ENCODE data around the gene FALEC. TPM values are rescaled to one million over a fixed set of nuclear protein-coding genes. Genes with fewer than 3 reads are reported as not detected.
A peak's percentile ranks its signal among the peaks of the same experiment; 100 is the strongest.

The FALEC gene
- total and polyA plus RNA-seq, 2 experiments from 2014 or later: 1.7 TPM; not detected in 1

DNA sequence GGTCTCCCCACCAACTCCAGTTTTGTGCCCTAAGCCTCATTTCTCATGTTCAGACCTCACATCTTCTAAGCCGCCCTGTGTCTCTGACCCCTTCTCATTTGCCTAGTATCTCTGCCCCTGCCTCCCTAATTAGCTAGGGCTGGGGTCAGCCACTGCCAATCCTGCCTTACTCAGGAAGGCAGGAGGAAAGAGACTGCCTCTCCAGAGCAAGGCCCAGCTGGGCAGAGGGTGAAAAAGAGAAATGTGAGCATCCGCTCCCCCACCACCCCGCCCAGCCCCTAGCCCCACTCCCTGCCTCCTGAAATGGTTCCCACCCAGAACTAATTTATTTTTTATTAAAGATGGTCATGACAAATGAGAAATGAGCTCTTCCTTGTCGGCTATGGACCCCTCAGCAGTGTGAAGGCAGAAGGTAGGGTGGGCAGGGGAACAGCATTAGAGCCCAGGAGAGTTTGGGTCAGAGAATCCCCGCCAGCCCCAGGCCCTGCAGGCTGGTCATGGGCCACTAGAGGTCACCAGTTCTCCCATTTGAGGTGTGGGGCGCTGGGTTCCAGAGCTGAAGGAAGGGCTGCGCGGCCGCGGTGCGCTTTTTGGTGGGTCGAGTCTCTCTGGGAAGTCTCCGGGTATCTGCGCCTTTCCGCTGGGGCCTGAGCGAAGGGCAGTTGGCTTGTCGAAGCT lies 45.2 kb downstream of the FALEC start:
- H3K27ac ChIP-seq (ENCODE audit: low read depth): peak overlapping the region; percentile 100
- H2AFZ ChIP-seq: no peak overlapping the region
- peaks cover 20% of the 10 kb centered on the region for H3K79me2 ChIP-seq (replicated peaks; ENCODE audit: insufficient read depth)
- Mint-ChIP-seq H3K36me3 (ENCODE audit: low read depth) (no peaks in the 10 kb centered on the region), H3K4me3 (peak overlapping the region; percentile 86), H3K27ac (peak overlapping the region; percentile 97), H3K27me3 (ENCODE audit: insufficient read depth, low read depth, poor library complexity) (peaks cover 22% of the 10 kb centered on the region), H3K9me3 (no peaks in the 10 kb centered on the region), H3K4me1 (peaks cover 43% of the 10 kb centered on the region)
- H3K4me2 ChIP-seq: peak overlapping the region; percentile 97
- TF ChIP-seq ETS1 (IDR thresholded peaks at IDR 0.05) (no peak), CTCF (conservative IDR thresholded peaks at IDR 0.05; ENCODE audit: low read depth in 2 of 2) (peak; percentile 84 to 92)
- peaks cover 4% of the 10 kb centered on the region for H3F3A ChIP-seq (replicated peaks; ENCODE audit: low read depth)
- peaks cover 30% of the 10 kb centered on the region for H3K4me1 ChIP-seq (ENCODE audit: insufficient read depth)
- H3K36me3 ChIP-seq (ENCODE audit: insufficient read depth): no peaks in the 10 kb centered on the region
- H4K20me1 ChIP-seq (replicated peaks; ENCODE audit: insufficient read depth): no peaks in the 10 kb centered on the region
- DNase-seq (ENCODE audit: low spot score) (peak; percentile 97), ATAC-seq (peak; percentile 55)
- no peaks in the 10 kb centered on the region for H3K27me3 ChIP-seq (ENCODE audit: insufficient read depth)
- H3K4me3 ChIP-seq: peak overlapping the region; percentile 79
- no peaks in the 10 kb centered on the region for H3K9me2 ChIP-seq (ENCODE audit: insufficient read depth)

- H4K20me1 ChIP-seq (replicated peaks; ENCODE audit: insufficient read depth): no peaks in the 10 kb centered on the region
- no peaks in the 10 kb centered on the region for H3K9me2 ChIP-seq (ENCODE audit: insufficient read depth)
- no peak overlapping the region for H2AFZ ChIP-seq
- Mint-ChIP-seq H3K27me3 (ENCODE audit: insufficient read depth, low read depth, poor library complexity) (peaks cover 23% of the 10 kb centered on the region), H3K4me1 (peaks cover 43% of the 10 kb centered on the region), H3K4me3 (peak overlapping the region; percentile 86), H3K9me3 (no peaks in the 10 kb centered on the region), H3K27ac (peak overlapping the region; percentile 97), H3K36me3 (ENCODE audit: low read depth) (no peaks in the 10 kb centered on the region)
- peaks cover 32% of the 10 kb centered on the region for H3K4me1 ChIP-seq (ENCODE audit: insufficient read depth)
- H3K4me2 ChIP-seq: peak overlapping the region; percentile 97
- H3F3A ChIP-seq (replicated peaks; ENCODE audit: low read depth): peaks cover 4% of the 10 kb centered on the region
- peak; percentile 97 for DNase-seq (ENCODE audit: low spot score)
- H3K79me2 ChIP-seq (replicated peaks; ENCODE audit: insufficient read depth): peaks cover 27% of the 10 kb centered on the region
- H3K27ac ChIP-seq (ENCODE audit: low read depth): peak overlapping the region; percentile 100
- TF ChIP-seq CTCF (conservative IDR thresholded peaks at IDR 0.05; ENCODE audit: low read depth in 2 of 2) (peak in 1 of 2 experiments; percentile 43; a peak in 2 of 4 replicates), POLR2AphosphoS5 (IDR thresholded peaks at IDR 0.05; ENCODE audit: low read depth) (peak; percentile 92), ZNF331 (CRISPR knock-in tag; IDR thresholded peaks at IDR 0.05; ENCODE audit: low read depth) (no peak), JUNB (IDR thresholded peaks at IDR 0.05; ENCODE audit: unreplicated experiment) (no peak), EZH2phosphoT487 (IDR thresholded peaks at IDR 0.05; ENCODE audit: unreplicated experiment) (no peak)
- no peaks in the 10 kb centered on the region for H3K36me3 ChIP-seq (ENCODE audit: insufficient read depth)
- H3K27me3 ChIP-seq (ENCODE audit: insufficient read depth): no peaks in the 10 kb centered on the region
- ATAC-seq: peak; percentile 76
- H3K4me3 ChIP-seq: peak overlapping the region; percentile 79
These were observed 45.9 kb downstream of the FALEC start for GRCh38 chr1:150561254-150561973.

All from GM23338 (cell line).